ENCODE measurements around the gene ZNF438.

ZNF438 gene

GRCh38 chr10:30821994-30822692 lies 209.5 kb downstream of the ZNF438 start:
- DNase-seq (ENCODE audit: low read depth), result no peak

- DNase-seq (ENCODE audit: low read depth), result no peak
Measured at GRCh38 chr10:30821261-30821993, 210.2 kb downstream of the ZNF438 start.

GRCh38 chr10:30820261-30820991 lies 211.2 kb downstream of the ZNF438 start:
- DNase-seq (ENCODE audit: low read depth), result no peak

GRCh38 chr10:30819341-30820181 lies 212.1 kb downstream of the ZNF438 start:
- DNase-seq (ENCODE audit: low read depth), result no peak

GRCh38 chr10:30818854-30819253 lies 212.8 kb downstream of the ZNF438 start:
- DNase-seq (ENCODE audit: low read depth), result no peak

- no peak for DNase-seq (ENCODE audit: low read depth)
Measured at GRCh38 chr10:30818010-30818660, 213.5 kb downstream of the ZNF438 start.

GRCh38 chr10:30817541-30817940 lies 214.1 kb downstream of the ZNF438 start:
- DNase-seq (ENCODE audit: low read depth), result no peak

- no peak for DNase-seq (ENCODE audit: low read depth)
Measured at GRCh38 chr10:30816820-30817171, 214.9 kb downstream of the ZNF438 start.

- DNase-seq (ENCODE audit: low read depth), result no peak
Measured at GRCh38 chr10:30816159-30816819, 215.4 kb downstream of the ZNF438 start.

- DNase-seq (ENCODE audit: low read depth), result no peak
Measured at GRCh38 chr10:30813872-30814481, 217.7 kb downstream of the ZNF438 start.

- no peak for DNase-seq (ENCODE audit: low read depth)
Measured at GRCh38 chr10:30812018-30812851, 219.4 kb downstream of the ZNF438 start.

- DNase-seq (ENCODE audit: low read depth), result no peak
Measured at GRCh38 chr10:30811276-30812017, 220.2 kb downstream of the ZNF438 start.

GRCh38 chr10:30810416-30810815 lies 221.2 kb downstream of the ZNF438 start:
- no peak for DNase-seq (ENCODE audit: low read depth)

- DNase-seq (ENCODE audit: low read depth), result no peak
Measured at GRCh38 chr10:30806850-30807249, 224.8 kb downstream of the ZNF438 start.

GRCh38 chr10:30805061-30805460 lies 226.6 kb downstream of the ZNF438 start:
- no peak for DNase-seq (ENCODE audit: low read depth)

GRCh38 chr10:30804478-30805055 lies 227.1 kb downstream of the ZNF438 start:
- DNase-seq (ENCODE audit: low read depth), result no peak

GRCh38 chr10:30803892-30804322 lies 227.8 kb downstream of the ZNF438 start:
- DNase-seq (ENCODE audit: low read depth), result no peak

GRCh38 chr10:30803058-30803457 lies 228.6 kb downstream of the ZNF438 start:
- no peak for DNase-seq (ENCODE audit: low read depth)

- DNase-seq (ENCODE audit: low read depth), result no peak
Measured at GRCh38 chr10:30800368-30800767, 231.3 kb downstream of the ZNF438 start.
